PC-9 (cell line): ENCODE results near the gene COL4A2. TPM values are rescaled to one million over a fixed set of nuclear protein-coding genes. Genes with fewer than 3 reads are reported as not detected.

Experiments
- BruUV-seq: library from RNA; stranded (reverse); fragments of 400-500 nt; replicated peaks from 2 replicates; lab custom pipeline; 2021; lab: Mats Ljungman, UMichigan
- CTCF ChIA-PET: fragments of 300-600 bp; sonication (Branson Sonifier 250); formaldehyde crosslinking; loops from one replicate; lab custom pipeline; 2022; ENCODE audit warnings: antibody characterized with exemption; lab: Charles Lee
- POLR2A ChIA-PET: fragments of 300-600 bp; sonication (Branson Sonifier 250); formaldehyde crosslinking; loops from one replicate; lab custom pipeline; 2022; ENCODE audit warnings: antibody characterized with exemption; ENCODE audit not compliant: unreplicated experiment; lab: Charles Lee
- DNase-seq, 2 experiments: peaks; one replicate each; pipeline versions ENCODE4 v3.0.0 to v3.0.0-alpha.2; 2015 to 2022; ENCODE audit warnings: mixed read lengths in 1 of 2
- H2AFZ ChIP-seq: fragments of 200-600 bp; sonication (generic); 2 replicates; pipeline ENCODE4 v1.8.1; 2017; ENCODE audit warnings: antibody characterized with exemption
- H3F3A ChIP-seq: fragments of 200-600 bp; sonication (generic); 2 replicates; pipeline ENCODE4 v1.8.1; 2017; ENCODE audit warnings: antibody characterized with exemption, mild to moderate bottlenecking, low read depth; ENCODE audit not compliant: insufficient read depth
- H3K27ac ChIP-seq: fragments of 200-600 bp; sonication (generic); 2 replicates; pipeline ENCODE4 v1.6.1; 2016; ENCODE audit warnings: mixed run types
- H3K27me3 ChIP-seq: fragments of 200-600 bp; sonication (generic); 2 replicates; pipeline ENCODE4 v1.6.1; 2016; ENCODE audit warnings: low read depth, mixed run types; ENCODE audit not compliant: insufficient read depth
- H3K36me3 ChIP-seq: fragments of 200-600 bp; sonication (generic); 2 replicates; pipeline ENCODE4 v1.6.1; 2016; ENCODE audit warnings: low read depth, mixed run types
- H3K4me1 ChIP-seq: fragments of 200-600 bp; sonication (generic); replicated peaks from 2 replicates; pipeline ENCODE4 v1.6.1; 2016; ENCODE audit warnings: mixed run types; ENCODE audit not compliant: insufficient read depth
- H3K4me2 ChIP-seq: fragments of 200-600 bp; sonication (generic); 2 replicates; pipeline ENCODE4 v1.6.1; 2017; ENCODE audit warnings: mixed run types
- H3K4me3 ChIP-seq: fragments of 200-600 bp; sonication (generic); 2 replicates; pipeline ENCODE4 v1.6.1; 2016; ENCODE audit warnings: mixed run types
- H3K79me2 ChIP-seq: fragments of 200-600 bp; sonication (generic); 2 replicates; pipeline ENCODE4 v1.6.1; 2017; ENCODE audit warnings: low read depth, mixed run types
- H3K9me2 ChIP-seq: fragments of 200-600 bp; sonication (generic); 2 replicates; pipeline ENCODE4 v1.8.1; 2017; ENCODE audit warnings: mild to moderate bottlenecking; ENCODE audit not compliant: insufficient read depth
- H3K9me3 ChIP-seq: fragments of 200-600 bp; sonication (generic); 2 replicates; pipeline ENCODE4 v1.8.1; 2016; ENCODE audit warnings: low read depth; ENCODE audit not compliant: insufficient read depth
- H4K20me1 ChIP-seq: fragments of 200-600 bp; sonication (generic); 2 replicates; pipeline ENCODE4 v1.8.1; 2017; ENCODE audit not compliant: insufficient read depth
- EZH2 ChIP-seq: fragments of 200-600 bp; sonication (generic); IDR thresholded peaks from 2 replicates; pipeline ENCODE4 v1.8.0; 2017; ENCODE audit warnings: antibody characterized with exemption, low read depth
- intact Hi-C: fragments of 100-400 bp; cut with micrococcal nuclease; formaldehyde crosslinking; loops from one replicate; pipeline ENCODE4 v1.10.0; 2022; ENCODE audit not compliant: unreplicated experiment
- total RNA-seq: library from RNA; stranded (reverse); gene quantifications from 2 replicates; pipeline ENCODE4 v1.2.3, GENCODE V29; 2021
- TF ChIP-seq, protein P1 (sequence below): fragments of 200-600 bp; sonication (generic); conservative IDR thresholded peaks from 2 replicates; pipeline ENCODE4 v1.6.1; 2017; ENCODE audit warnings: mixed run types, antibody characterized with exemption, mild to moderate bottlenecking, moderate library complexity

Gene COL4A2
- total RNA-seq, 1 experiment from 2014 or later: 1.2 TPM

DNA sequence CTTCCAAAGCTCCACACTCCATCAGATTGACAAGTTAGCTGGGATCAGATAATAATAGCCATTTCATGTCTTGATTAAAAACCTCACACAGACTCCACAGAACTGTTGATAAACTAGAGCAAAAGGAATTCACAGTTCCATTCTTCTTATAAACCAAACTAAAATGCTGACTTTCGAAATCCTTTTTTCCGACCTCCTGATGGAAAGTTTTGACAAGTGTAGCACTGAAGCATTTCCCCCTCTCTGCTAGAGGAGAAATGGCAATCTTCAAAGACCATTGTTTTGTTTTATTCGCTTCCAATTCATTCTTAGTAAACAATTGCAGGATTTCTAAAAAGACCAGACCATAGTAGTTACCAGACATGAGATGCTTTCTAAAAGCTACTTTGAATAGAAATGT, 58.8 kb downstream of the COL4A2 start:
- H3K4me1 ChIP-seq: 0 out of 2 replicates have a peak, but pooled peaks cover 15% of the 10 kb centered on the region

DNA sequence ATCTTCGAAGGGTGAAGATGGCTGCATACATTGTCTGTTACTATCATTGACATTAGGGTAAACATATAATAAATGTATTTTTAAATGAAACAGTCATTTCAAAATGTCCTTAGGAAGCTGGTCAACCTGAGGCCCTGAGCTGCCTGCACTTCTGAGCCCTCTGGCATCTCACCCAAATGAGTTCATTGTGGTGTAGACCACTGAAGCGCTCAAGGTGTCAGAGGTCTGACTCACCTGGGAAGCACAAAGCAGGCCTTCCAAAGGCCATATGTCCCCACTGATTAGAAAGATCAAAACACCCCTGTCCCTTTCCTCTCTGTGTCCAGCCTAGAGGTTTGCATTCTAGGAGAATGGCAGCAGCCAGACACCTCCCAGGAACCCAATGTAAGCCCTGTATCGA, 59.6 kb downstream of the COL4A2 start:
- ChIA-PET CTCF (no interaction called here), POLR2A (no interaction called here)
- H3K9me2 ChIP-seq: 0 out of 2 replicates have a peak, but pooled peaks cover 3% of the 10 kb centered on the region
- H4K20me1 ChIP-seq: no peaks in the 10 kb centered on the region
- no peak for TF ChIP-seq EZH2
- TF ChIP-seq, protein P1, sequence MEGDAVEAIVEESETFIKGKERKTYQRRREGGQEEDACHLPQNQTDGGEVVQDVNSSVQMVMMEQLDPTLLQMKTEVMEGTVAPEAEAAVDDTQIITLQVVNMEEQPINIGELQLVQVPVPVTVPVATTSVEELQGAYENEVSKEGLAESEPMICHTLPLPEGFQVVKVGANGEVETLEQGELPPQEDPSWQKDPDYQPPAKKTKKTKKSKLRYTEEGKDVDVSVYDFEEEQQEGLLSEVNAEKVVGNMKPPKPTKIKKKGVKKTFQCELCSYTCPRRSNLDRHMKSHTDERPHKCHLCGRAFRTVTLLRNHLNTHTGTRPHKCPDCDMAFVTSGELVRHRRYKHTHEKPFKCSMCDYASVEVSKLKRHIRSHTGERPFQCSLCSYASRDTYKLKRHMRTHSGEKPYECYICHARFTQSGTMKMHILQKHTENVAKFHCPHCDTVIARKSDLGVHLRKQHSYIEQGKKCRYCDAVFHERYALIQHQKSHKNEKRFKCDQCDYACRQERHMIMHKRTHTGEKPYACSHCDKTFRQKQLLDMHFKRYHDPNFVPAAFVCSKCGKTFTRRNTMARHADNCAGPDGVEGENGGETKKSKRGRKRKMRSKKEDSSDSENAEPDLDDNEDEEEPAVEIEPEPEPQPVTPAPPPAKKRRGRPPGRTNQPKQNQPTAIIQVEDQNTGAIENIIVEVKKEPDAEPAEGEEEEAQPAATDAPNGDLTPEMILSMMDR: no peak
- DNase-seq: peak in 1 of 2 experiments; percentile 61
- H3K4me1 ChIP-seq: 0 out of 2 replicates have a peak, but pooled peaks cover 15% of the 10 kb centered on the region
- no peak overlapping the region for H3K4me3 ChIP-seq
- no peaks in the 10 kb centered on the region for H3K9me3 ChIP-seq
- intact Hi-C loops: no loop called here
- H3K27ac ChIP-seq: no peak overlapping the region
- H3K4me2 ChIP-seq: no peak overlapping the region
- no peaks in the 10 kb centered on the region for H3F3A ChIP-seq
- no peaks in the 10 kb centered on the region for H3K36me3 ChIP-seq
- H3K27me3 ChIP-seq: no peaks in the 10 kb centered on the region
- BruUV-seq: no TSS peak
- no peaks in the 10 kb centered on the region for H3K79me2 ChIP-seq
- no peak overlapping the region for H2AFZ ChIP-seq

More for the DNA sequence above, 58.8 kb downstream of the COL4A2 start:
- TF ChIP-seq, protein P1: no peak
- no peak for TF ChIP-seq EZH2
- ChIA-PET CTCF (no interaction called here), POLR2A (no interaction called here)
- no peak overlapping the region for H3K4me2 ChIP-seq
- H3K79me2 ChIP-seq: no peaks in the 10 kb centered on the region
- H3K4me3 ChIP-seq: no peak overlapping the region
- H3F3A ChIP-seq: no peaks in the 10 kb centered on the region
- no peaks in the 10 kb centered on the region for H3K36me3 ChIP-seq
- H3K27ac ChIP-seq: no peak overlapping the region
- H3K9me3 ChIP-seq: no peaks in the 10 kb centered on the region
- BruUV-seq: no TSS peak
- H2AFZ ChIP-seq: no peak overlapping the region
- no peak for DNase-seq
- intact Hi-C loops: no loop called here
- H3K9me2 ChIP-seq: 0 out of 2 replicates have a peak, but pooled peaks cover 3% of the 10 kb centered on the region
- H3K27me3 ChIP-seq: no peaks in the 10 kb centered on the region
- H4K20me1 ChIP-seq: no peaks in the 10 kb centered on the region

DNA sequence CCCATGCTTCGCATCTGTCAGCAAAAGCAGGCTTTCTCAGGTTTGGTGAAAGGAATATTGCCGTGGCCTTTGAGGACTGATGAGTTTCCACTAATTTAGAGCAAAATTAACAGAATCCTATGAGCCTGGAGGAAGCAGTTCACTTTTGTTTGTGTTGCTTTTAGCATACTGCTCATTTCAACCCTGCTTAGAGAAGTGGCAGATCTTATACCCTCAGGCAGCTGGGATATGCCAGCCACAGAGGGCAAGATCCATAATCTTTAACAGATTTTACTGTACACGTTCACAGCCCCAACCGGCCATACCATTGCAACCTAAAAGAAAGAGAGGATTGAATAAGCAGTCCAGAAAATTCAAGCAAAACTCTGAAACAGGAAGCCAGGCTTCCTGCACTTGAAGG, 60.5 kb downstream of the COL4A2 start:
- no peak overlapping the region for H3K4me2 ChIP-seq
- H3K9me3 ChIP-seq: no peaks in the 10 kb centered on the region
- H3K9me2 ChIP-seq: 0 out of 2 replicates have a peak, but pooled peaks cover 3% of the 10 kb centered on the region
- no peaks in the 10 kb centered on the region for H3K79me2 ChIP-seq
- H3K27ac ChIP-seq: no peak overlapping the region
- BruUV-seq: no TSS peak
- H3K36me3 ChIP-seq: no peaks in the 10 kb centered on the region
- no peaks in the 10 kb centered on the region for H3K27me3 ChIP-seq
- intact Hi-C loops: no loop called here
- H4K20me1 ChIP-seq: no peaks in the 10 kb centered on the region
- no peak overlapping the region for H2AFZ ChIP-seq
- no peak for DNase-seq
- ChIA-PET POLR2A (no interaction called here), CTCF (no interaction called here)
- H3K4me3 ChIP-seq: no peak overlapping the region
- no peaks in the 10 kb centered on the region for H3F3A ChIP-seq
- TF ChIP-seq, protein P1: no peak
- TF ChIP-seq EZH2: no peak
- 0 out of 2 replicates have a peak, but pooled peaks cover 15% of the 10 kb centered on the region for H3K4me1 ChIP-seq
